Subcutaneous adipose tissue (tissue), 4 donors: ENCODE data around the gene SUPT20HL1. TPM values are rescaled to one million over a fixed set of nuclear protein-coding genes. Genes with fewer than 3 reads are reported as not detected.

Experiments used
- total RNA-seq, 4 donors: library from RNA; depleted of rRNA; stranded (reverse); fragments of >200 nt; gene quantifications; one replicate each; pipeline ENCODE4 v1.1.0, GENCODE V29; 2016
- TF ChIP-seq, protein P1 (sequence below): fragments of 450-650 bp; IDR thresholded peaks from one replicate; pipeline ENCODE4 v1.5.1; 2016; ENCODE audit warnings: low read depth, mild to moderate bottlenecking, control low read depth, antibody characterized with exemption, moderate library complexity

The SUPT20HL1 gene
- total RNA-seq, 4 donors from 2014 or later = not detected

GRCh38 chrX:24347881-24348280 is 12.6 kb upstream of the SUPT20HL1 start:
- TF ChIP-seq, protein P1, sequence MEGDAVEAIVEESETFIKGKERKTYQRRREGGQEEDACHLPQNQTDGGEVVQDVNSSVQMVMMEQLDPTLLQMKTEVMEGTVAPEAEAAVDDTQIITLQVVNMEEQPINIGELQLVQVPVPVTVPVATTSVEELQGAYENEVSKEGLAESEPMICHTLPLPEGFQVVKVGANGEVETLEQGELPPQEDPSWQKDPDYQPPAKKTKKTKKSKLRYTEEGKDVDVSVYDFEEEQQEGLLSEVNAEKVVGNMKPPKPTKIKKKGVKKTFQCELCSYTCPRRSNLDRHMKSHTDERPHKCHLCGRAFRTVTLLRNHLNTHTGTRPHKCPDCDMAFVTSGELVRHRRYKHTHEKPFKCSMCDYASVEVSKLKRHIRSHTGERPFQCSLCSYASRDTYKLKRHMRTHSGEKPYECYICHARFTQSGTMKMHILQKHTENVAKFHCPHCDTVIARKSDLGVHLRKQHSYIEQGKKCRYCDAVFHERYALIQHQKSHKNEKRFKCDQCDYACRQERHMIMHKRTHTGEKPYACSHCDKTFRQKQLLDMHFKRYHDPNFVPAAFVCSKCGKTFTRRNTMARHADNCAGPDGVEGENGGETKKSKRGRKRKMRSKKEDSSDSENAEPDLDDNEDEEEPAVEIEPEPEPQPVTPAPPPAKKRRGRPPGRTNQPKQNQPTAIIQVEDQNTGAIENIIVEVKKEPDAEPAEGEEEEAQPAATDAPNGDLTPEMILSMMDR = no peak

- TF ChIP-seq, protein P1 = no peak
These were observed 10.2 kb upstream of the SUPT20HL1 start for GRCh38 chrX:24350217-24350616.

- TF ChIP-seq, protein P1 = no peak
These were observed 5.3 kb upstream of the SUPT20HL1 start for GRCh38 chrX:24355095-24355494.

DNA sequence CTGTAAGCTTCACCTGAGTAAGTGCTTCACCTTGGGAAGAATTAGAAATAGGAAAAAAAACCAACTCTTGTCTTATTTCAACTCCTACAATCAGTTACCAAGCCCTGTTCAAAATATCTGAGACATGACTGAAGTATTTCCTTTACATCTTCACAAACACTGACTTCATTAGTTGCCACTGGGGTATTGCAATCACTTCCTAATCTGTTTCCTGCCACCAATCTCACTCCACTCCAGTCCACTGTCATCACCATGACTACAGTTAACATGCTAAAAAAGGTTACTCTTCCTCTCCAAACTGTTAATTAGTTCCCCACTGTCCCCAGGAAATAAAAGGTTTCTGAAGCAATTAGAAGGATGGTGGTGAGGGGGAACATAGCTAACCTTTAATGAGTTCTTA is 3.3 kb upstream of the SUPT20HL1 start:
- TF ChIP-seq, protein P1 = no peak

GRCh38 chrX:24364326-24364725 is 3.9 kb downstream of the SUPT20HL1 start:
- TF ChIP-seq, protein P1 = no peak

DNA sequence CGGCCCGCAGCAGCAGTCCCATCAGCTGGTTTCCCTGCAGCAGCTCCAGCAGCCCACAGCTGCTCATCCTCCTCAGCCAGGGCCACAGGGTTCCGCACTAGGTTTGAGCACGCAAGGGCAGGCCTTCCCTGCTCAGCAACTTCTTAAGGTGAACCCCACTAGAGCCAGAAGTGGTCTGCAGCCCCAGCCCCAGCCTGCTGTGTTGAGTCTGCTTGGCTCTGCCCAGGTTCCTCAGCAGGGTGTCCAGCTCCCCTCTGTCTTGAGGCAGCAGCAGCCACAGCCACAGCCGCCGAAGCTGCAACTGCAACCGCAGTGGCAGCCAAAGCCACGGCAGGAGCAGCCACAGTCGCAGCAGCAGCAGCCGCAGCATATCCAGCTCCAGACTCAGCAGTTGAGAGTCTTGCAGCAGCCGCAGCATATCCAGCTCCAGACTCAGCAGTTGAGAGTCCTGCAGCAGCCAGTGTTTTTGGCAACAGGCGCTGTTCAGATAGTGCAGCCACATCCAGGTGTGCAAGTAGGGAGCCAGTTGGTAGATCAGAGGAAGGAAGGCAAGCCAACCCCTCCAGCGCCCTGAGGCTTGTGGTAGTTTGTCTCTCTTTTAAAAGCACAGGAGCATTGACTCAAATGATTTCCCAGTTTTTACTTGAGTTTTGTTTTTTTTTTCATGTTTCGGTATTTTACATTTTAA is 4.6 kb downstream of the SUPT20HL1 start:
- TF ChIP-seq, protein P1 = no peak

GRCh38 chrX:24369816-24370215 is 9.4 kb downstream of the SUPT20HL1 start:
- TF ChIP-seq, protein P1 = no peak
